Endometrial microvascular endothelial cells (primary cell): Measurements from ENCODE around the gene FUCA2. TPM values are rescaled to one million over a fixed set of nuclear protein-coding genes. Genes with fewer than 3 reads are reported as not detected.

Source experiments
- in situ Hi-C: cut with HindIII; loops from 2 replicates; pipeline ENCODE4 v1.10.0; 2017; ENCODE audit warnings: low sequenced_read_pairs, low pct_unique_long_range_greater_than_20kb; ENCODE audit errors: inconsistent ontology term
- total RNA-seq: library from RNA; depleted of rRNA; stranded (reverse); fragments of >200 nt; gene quantifications from one replicate; pipeline ENCODE4 v1.2.3, GENCODE V29; 2015; ENCODE audit errors: inconsistent ontology term

FUCA2 gene
- total RNA-seq = 123 TPM

- in situ Hi-C loops = no loop called here
Measured at GRCh38 chr6:143510991-143511891, at the start of gene FUCA2. Gene FUCA2, minus strand, starts transcription at chr6:143511720. Its CDS starts 86 bp downstream, at chr6:143511634.

GRCh38 chr6:143561105-143561704 is 49.7 kb upstream of the FUCA2 start:
- in situ Hi-C loops = no loop called here

- in situ Hi-C loops = no loop called here
Measured at GRCh38 chr6:143559051-143559660, 47.6 kb upstream of the FUCA2 start.

- in situ Hi-C loops = no loop called here
Measured at GRCh38 chr6:143556529-143556928, 45.0 kb upstream of the FUCA2 start.

- in situ Hi-C loops = no loop called here
Measured at GRCh38 chr6:143555582-143555981, 44.1 kb upstream of the FUCA2 start.

- in situ Hi-C loops = no loop called here
Measured at GRCh38 chr6:143555071-143555492, 43.6 kb upstream of the FUCA2 start.

- in situ Hi-C loops = no loop called here
Measured at GRCh38 chr6:143553337-143553736, 41.8 kb upstream of the FUCA2 start.

GRCh38 chr6:143549949-143550268 is 38.4 kb upstream of the FUCA2 start:
- in situ Hi-C loops = no loop called here

GRCh38 chr6:143549221-143549948 is 37.9 kb upstream of the FUCA2 start:
- in situ Hi-C loops = no loop called here

- in situ Hi-C loops = no loop called here
Measured at GRCh38 chr6:143546599-143546998, 35.1 kb upstream of the FUCA2 start.

- in situ Hi-C loops = no loop called here
Measured at GRCh38 chr6:143545976-143546547, 34.5 kb upstream of the FUCA2 start.

GRCh38 chr6:143545165-143545564 is 33.6 kb upstream of the FUCA2 start:
- in situ Hi-C loops = no loop called here

- in situ Hi-C loops = no loop called here
Measured at GRCh38 chr6:143544011-143544696, 32.6 kb upstream of the FUCA2 start.

GRCh38 chr6:143543435-143543834 is 31.9 kb upstream of the FUCA2 start:
- in situ Hi-C loops = no loop called here

GRCh38 chr6:143542888-143543287 is 31.4 kb upstream of the FUCA2 start:
- in situ Hi-C loops = no loop called here

- in situ Hi-C loops = no loop called here
Measured at GRCh38 chr6:143540192-143540591, 28.7 kb upstream of the FUCA2 start.

GRCh38 chr6:143539734-143540133 is 28.2 kb upstream of the FUCA2 start:
- in situ Hi-C loops = no loop called here

GRCh38 chr6:143539106-143539505 is 27.6 kb upstream of the FUCA2 start:
- in situ Hi-C loops = no loop called here
